Stimulated activated naive CD4-positive, alpha-beta T cell (primary cell): ENCODE data around the gene NEIL3.

ENCODE experiments used
- DNase-seq, 6 experiments: peaks; one replicate each; lab custom pipeline; 2025; lab: John Stamatoyannopoulos, UW

Gene NEIL3

GRCh38 chr4:177367336-177367735 is 57.7 kb downstream of the NEIL3 start:
- peak in 2 of 6 experiments; percentile 20 to 25 for DNase-seq

- no peak for DNase-seq
Observed at GRCh38 chr4:177369372-177369771, 59.7 kb downstream of the NEIL3 start.

- DNase-seq, result no peak
Observed at GRCh38 chr4:177371461-177371860, 61.8 kb downstream of the NEIL3 start.

GRCh38 chr4:177374966-177375365 is 65.3 kb downstream of the NEIL3 start:
- no peak for DNase-seq

- no peak for DNase-seq
Observed at GRCh38 chr4:177375372-177375771, 65.7 kb downstream of the NEIL3 start.

GRCh38 chr4:177376024-177376423 is 66.3 kb downstream of the NEIL3 start:
- no peak for DNase-seq

- no peak for DNase-seq
Observed at GRCh38 chr4:177380730-177381287, 71.1 kb downstream of the NEIL3 start.

- no peak for DNase-seq
Observed at GRCh38 chr4:177381762-177382310, 72.2 kb downstream of the NEIL3 start.

GRCh38 chr4:177384856-177385397 is 75.3 kb downstream of the NEIL3 start:
- DNase-seq, result no peak

- DNase-seq, result no peak
Observed at GRCh38 chr4:177385576-177386277, 76.1 kb downstream of the NEIL3 start.

GRCh38 chr4:177386278-177386815 is 76.7 kb downstream of the NEIL3 start:
- no peak for DNase-seq

- no peak for DNase-seq
Observed at GRCh38 chr4:177391287-177391686, 81.6 kb downstream of the NEIL3 start.

- DNase-seq, result no peak
Observed at GRCh38 chr4:177391953-177392352, 82.3 kb downstream of the NEIL3 start.

GRCh38 chr4:177393236-177393635 is 83.6 kb downstream of the NEIL3 start:
- DNase-seq, result peak in 4 of 6 experiments; percentile 1 to 60 (median 36)

- DNase-seq, result no peak
Observed at GRCh38 chr4:177396352-177396751, 86.7 kb downstream of the NEIL3 start.

GRCh38 chr4:177400030-177400429 is 90.4 kb downstream of the NEIL3 start:
- no peak for DNase-seq

- peak in 2 of 6 experiments; percentile 14 to 25 for DNase-seq
Observed at GRCh38 chr4:177401658-177402273, 92.1 kb downstream of the NEIL3 start.

- no peak for DNase-seq
Observed at GRCh38 chr4:177403746-177404145, 94.1 kb downstream of the NEIL3 start.

- no peak for DNase-seq
Observed at GRCh38 chr4:177404342-177404741, 94.7 kb downstream of the NEIL3 start.

GRCh38 chr4:177404986-177405385 is 95.3 kb downstream of the NEIL3 start:
- DNase-seq, result no peak

GRCh38 chr4:177405508-177405907 is 95.8 kb downstream of the NEIL3 start:
- no peak for DNase-seq

GRCh38 chr4:177408023-177408422 is 98.3 kb downstream of the NEIL3 start:
- no peak for DNase-seq

- DNase-seq, result no peak
Observed at GRCh38 chr4:177410566-177410965, 100.9 kb downstream of the NEIL3 start.
